ENCODE results near the gene RPL19.
A peak's percentile ranks its signal among the peaks of the same experiment; 100 is the strongest.

GRCh38 chr17:39164675-39165143, 35.4 kb upstream of the RPL19 start:
- TF ChIP-seq CTCF (IDR thresholded peaks at IDR 0.05; ENCODE audit: low read depth, low read length) (peak; percentile 65), EZH2phosphoT487 (IDR thresholded peaks at IDR 0.05; ENCODE audit: low read depth) (no peak)
